Measurements from ENCODE around the gene AGL.
"Not testable (repeated sequence)": the region's sequence is repeated elsewhere in the genome, so short reads cannot be mapped to it uniquely, and the experiment has no call there.

Gene AGL

GRCh38 chr1:99955375-99955774, 105.2 kb downstream of the AGL start:
- Mint-ChIP-seq H3K36me3 (ENCODE audit: low read depth) (no peaks in the 10 kb centered on the region), H3K4me3 (no peak overlapping the region), H3K27ac (no peak overlapping the region), H3K9me3 (peaks cover 10% of the 10 kb centered on the region), H3K27me3 (ENCODE audit: low read depth) (peaks cover 3% of the 10 kb centered on the region), H3K4me1 (no peaks in the 10 kb centered on the region)
- no peak for TF ChIP-seq CTCF (IDR thresholded peaks at IDR 0.05; ENCODE audit: unreplicated experiment in 3 of 3)

- H3K4me1 Mint-ChIP-seq: no peaks in the 10 kb centered on the region
- H3K36me3 Mint-ChIP-seq (ENCODE audit: low read depth): no peaks in the 10 kb centered on the region
- TF ChIP-seq CTCF (IDR thresholded peaks at IDR 0.05; ENCODE audit: unreplicated experiment in 3 of 3): no peak
- H3K9me3 Mint-ChIP-seq: peaks cover 10% of the 10 kb centered on the region
- H3K27ac Mint-ChIP-seq: peak overlapping the region in 1 of 3 experiments; percentile 2
- H3K4me3 Mint-ChIP-seq: no peak overlapping the region
- H3K27me3 Mint-ChIP-seq (ENCODE audit: low read depth): peaks cover 3% of the 10 kb centered on the region
These were observed 106.6 kb downstream of the AGL start for GRCh38 chr1:99956755-99957154.

- Mint-ChIP-seq H3K4me1 (no peaks in the 10 kb centered on the region), H3K4me3 (no peak overlapping the region), H3K36me3 (ENCODE audit: low read depth) (no peaks in the 10 kb centered on the region), H3K27me3 (ENCODE audit: low read depth) (peaks cover 3% of the 10 kb centered on the region), H3K27ac (no peak overlapping the region), H3K9me3 (peaks cover 10% of the 10 kb centered on the region)
- TF ChIP-seq CTCF (IDR thresholded peaks at IDR 0.05; ENCODE audit: unreplicated experiment in 3 of 3): no peak
These were observed 107.7 kb downstream of the AGL start for GRCh38 chr1:99957818-99958217.

- H3K4me3 Mint-ChIP-seq; H3K27ac Mint-ChIP-seq; H3K27me3 Mint-ChIP-seq (ENCODE audit: low read depth); H3K4me1 Mint-ChIP-seq; H3K36me3 Mint-ChIP-seq (ENCODE audit: low read depth): not testable (repeated sequence)
- H3K9me3 Mint-ChIP-seq: peaks cover 10% of the 10 kb centered on the region
These were observed 109.1 kb downstream of the AGL start for GRCh38 chr1:99959189-99959705.

- not testable (repeated sequence) for H3K27ac Mint-ChIP-seq; H3K4me1 Mint-ChIP-seq; H3K27me3 Mint-ChIP-seq (ENCODE audit: low read depth); H3K4me3 Mint-ChIP-seq; H3K36me3 Mint-ChIP-seq (ENCODE audit: low read depth)
- peaks cover 10% of the 10 kb centered on the region for H3K9me3 Mint-ChIP-seq
These were observed 110.1 kb downstream of the AGL start for GRCh38 chr1:99960260-99960659.

GRCh38 chr1:99963041-99963795, 113.1 kb downstream of the AGL start:
- no peaks in the 10 kb centered on the region for H3K36me3 Mint-ChIP-seq (ENCODE audit: low read depth)
- TF ChIP-seq CTCF (IDR thresholded peaks at IDR 0.05; ENCODE audit: unreplicated experiment in 3 of 3): no peak
- H3K4me3 Mint-ChIP-seq: no peak overlapping the region
- no peak overlapping the region for H3K27ac Mint-ChIP-seq
- no peaks in the 10 kb centered on the region for H3K27me3 Mint-ChIP-seq (ENCODE audit: low read depth)
- H3K9me3 Mint-ChIP-seq: no peaks in the 10 kb centered on the region
- no peaks in the 10 kb centered on the region for H3K4me1 Mint-ChIP-seq

- TF ChIP-seq CTCF (IDR thresholded peaks at IDR 0.05; ENCODE audit: unreplicated experiment in 3 of 3): no peak
- H3K4me3 Mint-ChIP-seq: no peak overlapping the region
- peaks cover 6% of the 10 kb centered on the region for H3K4me1 Mint-ChIP-seq
- H3K27ac Mint-ChIP-seq: no peak overlapping the region
- H3K27me3 Mint-ChIP-seq (ENCODE audit: low read depth): no peaks in the 10 kb centered on the region
- H3K9me3 Mint-ChIP-seq: no peaks in the 10 kb centered on the region
- no peaks in the 10 kb centered on the region for H3K36me3 Mint-ChIP-seq (ENCODE audit: low read depth)
These were observed 114.6 kb downstream of the AGL start for GRCh38 chr1:99964806-99965205.
